ENCODE data around the gene GAGE1.
"Not testable (repeated sequence)": the region's sequence is repeated elsewhere in the genome, so short reads cannot be mapped to it uniquely, and the experiment has no call there.

GAGE1 gene, protein sequence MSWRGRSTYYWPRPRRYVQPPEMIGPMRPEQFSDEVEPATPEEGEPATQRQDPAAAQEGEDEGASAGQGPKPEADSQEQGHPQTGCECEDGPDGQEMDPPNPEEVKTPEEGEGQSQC

DNA sequence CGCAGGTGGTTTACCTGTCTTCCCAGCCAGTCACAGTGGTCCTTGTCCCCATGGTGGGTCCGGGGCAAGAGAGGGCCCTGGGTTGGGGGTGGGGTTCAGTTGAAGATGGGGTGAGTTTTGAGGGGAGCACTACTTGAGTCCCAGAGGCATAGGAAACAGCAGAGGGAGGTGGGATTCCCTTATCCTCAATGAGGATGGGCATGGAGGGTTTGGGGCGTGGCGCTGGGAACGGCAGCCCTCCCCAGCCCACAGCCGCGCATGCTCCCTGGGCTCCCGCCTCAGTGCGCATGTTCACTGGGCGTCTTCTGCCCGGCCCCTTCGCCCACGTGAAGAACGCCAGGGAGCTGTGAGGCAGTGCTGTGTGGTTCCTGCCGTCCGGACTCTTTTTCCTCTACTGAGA is at the start of gene GAGE1:
TSS of gene GAGE1 (plus strand) at position 301 of the 400 bp plus-strand sequence. CDS start 1,155 bp downstream, outside the sequence.
- DNase-seq; H3K36me3 ChIP-seq; H3K9me3 ChIP-seq (ENCODE audit: severe bottlenecking); H3K4me3 ChIP-seq (ENCODE audit: low read depth, low read length); H3K27ac ChIP-seq; H3K27me3 ChIP-seq (ENCODE audit: insufficient read depth, low read depth, severe bottlenecking): not testable (repeated sequence)

DNA sequence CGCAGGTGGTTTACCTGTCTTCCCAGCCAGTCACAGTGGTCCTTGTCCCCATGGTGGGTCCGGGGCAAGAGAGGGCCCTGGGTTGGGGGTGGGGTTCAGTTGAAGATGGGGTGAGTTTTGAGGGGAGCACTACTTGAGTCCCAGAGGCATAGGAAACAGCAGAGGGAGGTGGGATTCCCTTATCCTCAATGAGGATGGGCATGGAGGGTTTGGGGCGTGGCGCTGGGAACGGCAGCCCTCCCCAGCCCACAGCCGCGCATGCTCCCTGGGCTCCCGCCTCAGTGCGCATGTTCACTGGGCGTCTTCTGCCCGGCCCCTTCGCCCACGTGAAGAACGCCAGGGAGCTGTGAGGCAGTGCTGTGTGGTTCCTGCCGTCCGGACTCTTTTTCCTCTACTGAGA is 47.8 kb upstream of the GAGE1 start, which contains the start of gene GAGE12E:
TSS of gene GAGE12E (plus strand) at position 301 of the 400 bp plus-strand sequence. CDS start 1,155 bp downstream, outside the sequence.
- H3K4me3 ChIP-seq (ENCODE audit: low read depth, low read length); H3K27ac ChIP-seq; H3K9me3 ChIP-seq (ENCODE audit: severe bottlenecking); H3K27me3 ChIP-seq (ENCODE audit: insufficient read depth, low read depth, severe bottlenecking); DNase-seq; H3K36me3 ChIP-seq: not testable (repeated sequence)

DNA sequence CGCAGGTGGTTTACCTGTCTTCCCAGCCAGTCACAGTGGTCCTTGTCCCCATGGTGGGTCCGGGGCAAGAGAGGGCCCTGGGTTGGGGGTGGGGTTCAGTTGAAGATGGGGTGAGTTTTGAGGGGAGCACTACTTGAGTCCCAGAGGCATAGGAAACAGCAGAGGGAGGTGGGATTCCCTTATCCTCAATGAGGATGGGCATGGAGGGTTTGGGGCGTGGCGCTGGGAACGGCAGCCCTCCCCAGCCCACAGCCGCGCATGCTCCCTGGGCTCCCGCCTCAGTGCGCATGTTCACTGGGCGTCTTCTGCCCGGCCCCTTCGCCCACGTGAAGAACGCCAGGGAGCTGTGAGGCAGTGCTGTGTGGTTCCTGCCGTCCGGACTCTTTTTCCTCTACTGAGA is 38.3 kb upstream of the GAGE1 start, which contains the start of gene GAGE12F:
TSS of gene GAGE12F (plus strand) at position 301 of the 400 bp plus-strand sequence. CDS start 1,155 bp downstream, outside the sequence.
- H3K9me3 ChIP-seq (ENCODE audit: severe bottlenecking); DNase-seq; H3K27me3 ChIP-seq (ENCODE audit: insufficient read depth, low read depth, severe bottlenecking); H3K4me3 ChIP-seq (ENCODE audit: low read depth, low read length); H3K36me3 ChIP-seq; H3K27ac ChIP-seq: not testable (repeated sequence)

DNA sequence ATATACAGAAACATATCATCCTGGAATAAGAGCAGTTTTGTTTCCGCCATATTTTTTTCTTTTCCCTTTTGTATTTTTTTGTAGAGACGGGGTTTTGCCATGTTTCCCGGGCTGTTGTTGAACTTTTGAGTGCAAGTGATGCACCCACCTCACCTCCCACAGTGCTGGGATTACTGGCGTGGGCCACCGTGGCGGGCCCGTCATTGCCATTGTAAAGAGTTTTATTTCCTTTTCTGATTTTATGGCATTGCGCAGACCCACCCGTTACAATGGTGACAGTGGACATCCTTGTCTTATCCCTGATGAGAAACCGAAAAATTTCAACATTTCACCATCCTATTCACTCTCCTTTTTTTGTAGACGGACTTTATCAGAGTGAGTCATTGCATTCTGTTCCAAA is 30.1 kb upstream of the GAGE1 start:
- not testable (repeated sequence) for DNase-seq; H3K27ac ChIP-seq; H3K27me3 ChIP-seq (ENCODE audit: insufficient read depth, low read depth, severe bottlenecking); H3K36me3 ChIP-seq; H3K9me3 ChIP-seq (ENCODE audit: severe bottlenecking); H3K4me3 ChIP-seq (ENCODE audit: low read depth, low read length)

DNA sequence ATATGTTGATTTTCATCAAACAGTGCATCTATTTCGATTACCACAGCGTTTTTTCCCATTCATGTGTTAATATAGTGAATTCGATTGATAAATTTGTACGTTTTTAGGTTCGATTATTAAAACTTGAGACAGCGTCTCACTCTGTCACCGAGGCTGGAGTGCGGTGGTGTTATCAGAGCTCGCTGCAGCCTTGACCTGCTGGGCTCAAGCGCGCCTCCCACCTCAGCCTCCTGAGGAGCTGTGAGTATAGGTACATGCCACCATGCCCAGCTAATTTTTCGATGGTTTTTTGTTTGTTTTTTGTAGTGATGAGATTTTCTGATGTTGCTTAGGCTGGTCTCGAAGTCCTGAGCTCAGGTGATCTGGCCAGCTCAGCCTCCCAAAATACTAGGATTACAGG is 29.7 kb upstream of the GAGE1 start:
- not testable (repeated sequence) for H3K9me3 ChIP-seq (ENCODE audit: severe bottlenecking)

DNA sequence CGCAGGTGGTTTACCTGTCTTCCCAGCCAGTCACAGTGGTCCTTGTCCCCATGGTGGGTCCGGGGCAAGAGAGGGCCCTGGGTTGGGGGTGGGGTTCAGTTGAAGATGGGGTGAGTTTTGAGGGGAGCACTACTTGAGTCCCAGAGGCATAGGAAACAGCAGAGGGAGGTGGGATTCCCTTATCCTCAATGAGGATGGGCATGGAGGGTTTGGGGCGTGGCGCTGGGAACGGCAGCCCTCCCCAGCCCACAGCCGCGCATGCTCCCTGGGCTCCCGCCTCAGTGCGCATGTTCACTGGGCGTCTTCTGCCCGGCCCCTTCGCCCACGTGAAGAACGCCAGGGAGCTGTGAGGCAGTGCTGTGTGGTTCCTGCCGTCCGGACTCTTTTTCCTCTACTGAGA is 28.7 kb upstream of the GAGE1 start, which contains the start of gene GAGE12G:
TSS of gene GAGE12G (plus strand) at position 301 of the 400 bp plus-strand sequence. CDS start 1,155 bp downstream, outside the sequence.
- not testable (repeated sequence) for H3K9me3 ChIP-seq (ENCODE audit: severe bottlenecking); H3K4me3 ChIP-seq (ENCODE audit: low read depth, low read length); DNase-seq; H3K27ac ChIP-seq; H3K36me3 ChIP-seq; H3K27me3 ChIP-seq (ENCODE audit: insufficient read depth, low read depth, severe bottlenecking)

More for the DNA sequence above, 29.7 kb upstream of the GAGE1 start:
- not testable (repeated sequence) for H3K4me3 ChIP-seq (ENCODE audit: low read depth, low read length); H3K36me3 ChIP-seq; DNase-seq; H3K27me3 ChIP-seq (ENCODE audit: insufficient read depth, low read depth, severe bottlenecking); H3K27ac ChIP-seq

DNA sequence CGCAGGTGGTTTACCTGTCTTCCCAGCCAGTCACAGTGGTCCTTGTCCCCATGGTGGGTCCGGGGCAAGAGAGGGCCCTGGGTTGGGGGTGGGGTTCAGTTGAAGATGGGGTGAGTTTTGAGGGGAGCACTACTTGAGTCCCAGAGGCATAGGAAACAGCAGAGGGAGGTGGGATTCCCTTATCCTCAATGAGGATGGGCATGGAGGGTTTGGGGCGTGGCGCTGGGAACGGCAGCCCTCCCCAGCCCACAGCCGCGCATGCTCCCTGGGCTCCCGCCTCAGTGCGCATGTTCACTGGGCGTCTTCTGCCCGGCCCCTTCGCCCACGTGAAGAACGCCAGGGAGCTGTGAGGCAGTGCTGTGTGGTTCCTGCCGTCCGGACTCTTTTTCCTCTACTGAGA is 19.2 kb upstream of the GAGE1 start, which contains the start of gene GAGE12H:
TSS of gene GAGE12H (plus strand) at position 301 of the 400 bp plus-strand sequence. CDS start 1,155 bp downstream, outside the sequence.
- not testable (repeated sequence) for DNase-seq; H3K27ac ChIP-seq; H3K4me3 ChIP-seq (ENCODE audit: low read depth, low read length); H3K27me3 ChIP-seq (ENCODE audit: insufficient read depth, low read depth, severe bottlenecking); H3K36me3 ChIP-seq; H3K9me3 ChIP-seq (ENCODE audit: severe bottlenecking)

DNA sequence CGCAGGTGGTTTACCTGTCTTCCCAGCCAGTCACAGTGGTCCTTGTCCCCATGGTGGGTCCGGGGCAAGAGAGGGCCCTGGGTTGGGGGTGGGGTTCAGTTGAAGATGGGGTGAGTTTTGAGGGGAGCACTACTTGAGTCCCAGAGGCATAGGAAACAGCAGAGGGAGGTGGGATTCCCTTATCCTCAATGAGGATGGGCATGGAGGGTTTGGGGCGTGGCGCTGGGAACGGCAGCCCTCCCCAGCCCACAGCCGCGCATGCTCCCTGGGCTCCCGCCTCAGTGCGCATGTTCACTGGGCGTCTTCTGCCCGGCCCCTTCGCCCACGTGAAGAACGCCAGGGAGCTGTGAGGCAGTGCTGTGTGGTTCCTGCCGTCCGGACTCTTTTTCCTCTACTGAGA is 9.6 kb upstream of the GAGE1 start, which contains the start of gene GAGE2A:
TSS of gene GAGE2A (plus strand) at position 301 of the 400 bp plus-strand sequence. CDS start 1,155 bp downstream, outside the sequence.
- not testable (repeated sequence) for H3K9me3 ChIP-seq (ENCODE audit: severe bottlenecking); H3K36me3 ChIP-seq; H3K27ac ChIP-seq; DNase-seq; H3K4me3 ChIP-seq (ENCODE audit: low read depth, low read length); H3K27me3 ChIP-seq (ENCODE audit: insufficient read depth, low read depth, severe bottlenecking)

DNA sequence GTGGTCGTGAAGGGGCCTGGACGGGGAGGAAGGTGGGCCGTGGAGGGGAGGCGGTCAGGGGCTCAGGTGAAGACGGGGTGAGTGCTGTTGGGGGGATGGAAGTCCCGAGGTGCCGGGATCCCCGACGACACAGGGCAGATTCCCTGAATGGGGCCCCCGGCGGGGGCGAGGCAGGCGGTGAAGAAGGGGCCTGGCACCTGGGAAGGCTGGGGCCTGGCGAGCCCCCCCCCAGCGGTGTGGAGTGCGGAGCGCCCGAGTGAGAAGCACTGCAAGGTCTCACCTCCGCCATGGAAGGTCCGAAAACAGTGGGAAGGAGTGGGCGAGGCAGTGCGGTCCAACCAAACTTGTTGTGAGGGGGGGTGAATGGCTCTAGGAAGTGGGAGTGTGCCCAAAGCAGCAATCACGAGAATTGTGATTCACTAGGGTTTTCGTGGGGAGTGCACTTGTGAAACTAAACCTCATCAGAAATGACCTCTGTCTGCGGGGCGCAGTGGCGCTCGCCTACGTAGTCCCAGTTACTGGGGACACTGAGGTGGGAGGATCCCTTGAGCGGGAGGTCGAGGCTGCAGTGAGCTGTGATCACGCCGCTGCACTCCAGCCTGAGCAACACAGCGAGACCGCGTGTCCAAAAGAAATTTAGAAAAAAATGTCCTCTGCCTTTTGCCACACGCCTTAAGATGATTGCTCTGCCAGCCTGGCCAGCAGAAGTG is 8.9 kb upstream of the GAGE1 start:
- H3K27me3 ChIP-seq (ENCODE audit: insufficient read depth, low read depth, severe bottlenecking); H3K27ac ChIP-seq; H3K4me3 ChIP-seq (ENCODE audit: low read depth, low read length); H3K36me3 ChIP-seq; DNase-seq; H3K9me3 ChIP-seq (ENCODE audit: severe bottlenecking): not testable (repeated sequence)

DNA sequence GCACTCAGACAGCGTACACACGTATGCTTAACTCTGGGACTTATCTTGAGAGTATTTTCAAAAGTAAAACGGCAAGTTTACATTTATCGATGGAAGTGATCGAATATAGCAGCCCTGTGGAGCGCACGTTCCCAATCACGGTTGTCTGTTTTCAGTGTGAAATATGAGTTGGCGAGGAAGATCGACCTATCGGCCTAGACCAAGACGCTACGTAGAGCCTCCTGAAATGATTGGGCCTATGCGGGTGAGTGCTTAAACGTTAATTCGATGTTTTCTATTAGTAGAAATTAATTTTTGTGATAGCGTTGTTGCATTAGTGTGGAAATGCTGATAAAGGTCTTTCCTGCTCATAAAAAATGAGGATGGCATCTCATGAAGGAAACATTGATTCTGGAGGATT is 8.3 kb upstream of the GAGE1 start:
- H3K4me3 ChIP-seq (ENCODE audit: low read depth, low read length); H3K9me3 ChIP-seq (ENCODE audit: severe bottlenecking); H3K36me3 ChIP-seq; H3K27me3 ChIP-seq (ENCODE audit: insufficient read depth, low read depth, severe bottlenecking); H3K27ac ChIP-seq; DNase-seq: not testable (repeated sequence)

Measured in WERI-Rb-1 (cell line).